Inflammatory macrophage (primary cell): ENCODE results near the gene PTGIR.
"Not testable (repeated sequence)": the region's sequence is repeated elsewhere in the genome, so short reads cannot be mapped to it uniquely, and the experiment has no call there.

Experiments
- DNase-seq, 2 donors: peaks; one replicate each; pipeline ENCODE4 v3.0.0-alpha.2; 2020 to 2022

Gene PTGIR

DNA sequence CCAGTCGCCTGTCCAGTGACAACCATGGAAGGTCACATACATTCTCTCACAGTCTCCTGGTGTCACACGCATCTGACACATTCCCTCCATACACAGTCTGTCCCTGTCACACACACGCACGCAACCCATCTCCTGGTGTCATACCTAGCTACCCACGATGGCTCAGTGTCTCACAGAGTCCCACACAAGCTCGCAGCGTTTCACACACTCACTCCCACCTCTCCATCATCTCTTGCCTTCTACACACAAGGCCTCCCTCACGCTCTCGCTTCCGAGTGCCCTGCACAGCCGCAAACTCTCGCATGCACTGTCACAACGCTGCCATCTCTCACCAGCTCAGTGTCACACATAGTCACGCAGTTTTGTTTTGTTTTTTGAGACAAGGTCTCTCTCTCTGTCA lies 12.3 kb upstream of the PTGIR start:
- DNase-seq = no peak

DNA sequence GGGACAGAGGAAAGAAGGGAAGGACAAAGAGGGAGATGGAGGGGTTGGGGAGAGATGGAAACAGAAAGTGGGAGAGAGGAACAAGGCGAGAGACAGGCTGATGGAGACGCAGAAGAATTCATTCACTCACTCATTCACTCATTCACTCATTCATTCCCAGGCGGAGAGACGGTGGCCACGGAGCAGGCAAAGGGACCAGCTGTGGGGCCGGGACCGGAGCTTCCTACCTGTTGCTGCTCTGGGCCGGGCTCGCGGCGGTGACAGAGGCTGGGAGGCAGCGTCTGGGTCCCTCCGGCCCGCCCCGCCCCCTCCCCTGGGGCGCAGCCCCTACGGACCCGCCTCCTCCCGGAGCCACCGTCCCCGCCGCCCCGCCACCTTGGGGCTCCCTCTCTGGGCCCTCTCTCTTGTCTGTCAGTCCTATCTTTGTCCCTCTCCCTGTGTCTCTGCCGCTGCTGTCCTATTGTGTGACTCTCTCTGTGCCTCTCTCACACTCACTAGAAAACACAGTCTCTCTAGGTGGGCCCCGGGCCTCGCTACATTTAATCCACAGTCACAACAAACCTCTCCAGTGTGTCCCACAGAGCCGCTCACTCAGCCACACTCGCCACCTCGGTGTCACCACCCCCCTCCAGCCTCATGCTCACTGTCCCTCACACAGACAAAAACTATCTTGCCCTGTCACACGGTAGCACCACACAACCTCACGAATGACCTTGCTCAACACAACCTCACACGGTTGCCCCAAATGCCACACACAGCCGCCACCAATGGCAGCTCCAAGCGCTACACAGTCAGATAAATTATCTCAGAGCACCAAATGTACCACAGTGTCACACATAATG lies 11.3 kb upstream of the PTGIR start, which contains the start of gene GNG8:
Gene GNG8, minus strand, starts transcription at position 283 of the 842 bp plus-strand sequence. CDS start 1,520 bp downstream, outside the sequence.
- DNase-seq = no peak

- no peak for DNase-seq
Observed at GRCh38 chr19:46634656-46635218, 9.8 kb upstream of the PTGIR start.

DNA sequence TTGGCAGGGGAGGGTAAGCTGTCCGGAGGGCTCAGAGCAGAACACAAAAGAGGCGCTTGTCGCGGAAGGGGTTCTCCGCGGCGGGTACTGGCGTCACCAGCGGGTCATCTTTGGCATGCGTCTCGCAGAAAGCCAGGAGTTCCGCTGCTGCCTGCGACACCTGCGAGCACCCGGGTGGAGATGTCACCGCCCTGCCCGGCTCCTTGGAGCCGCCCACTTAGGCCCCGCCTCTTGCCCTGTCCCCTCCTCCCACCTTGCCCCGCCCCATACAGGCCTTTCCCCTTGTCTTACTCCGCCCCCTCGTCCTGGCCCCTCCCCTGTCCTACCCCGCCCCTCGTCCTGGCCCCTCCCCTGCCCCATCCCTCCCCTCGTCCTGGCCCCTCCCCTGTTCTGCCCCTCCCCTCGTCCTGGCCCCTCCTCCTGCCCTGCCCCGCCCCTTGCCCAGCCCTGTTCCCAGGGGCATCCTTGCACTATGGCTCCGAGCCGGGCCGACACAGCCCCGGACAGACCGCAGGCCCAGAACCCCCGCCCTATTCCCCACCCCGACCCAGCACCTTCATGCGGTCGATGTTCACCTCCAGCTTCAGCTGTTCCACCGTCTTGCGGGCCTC lies 9.3 kb upstream of the PTGIR start:
- DNase-seq = peak; percentile 86 to 87

- DNase-seq = no peak
Observed at GRCh38 chr19:46633130-46633529, 8.2 kb upstream of the PTGIR start.

GRCh38 chr19:46631481-46631880 lies 6.6 kb upstream of the PTGIR start:
- no peak for DNase-seq

DNA sequence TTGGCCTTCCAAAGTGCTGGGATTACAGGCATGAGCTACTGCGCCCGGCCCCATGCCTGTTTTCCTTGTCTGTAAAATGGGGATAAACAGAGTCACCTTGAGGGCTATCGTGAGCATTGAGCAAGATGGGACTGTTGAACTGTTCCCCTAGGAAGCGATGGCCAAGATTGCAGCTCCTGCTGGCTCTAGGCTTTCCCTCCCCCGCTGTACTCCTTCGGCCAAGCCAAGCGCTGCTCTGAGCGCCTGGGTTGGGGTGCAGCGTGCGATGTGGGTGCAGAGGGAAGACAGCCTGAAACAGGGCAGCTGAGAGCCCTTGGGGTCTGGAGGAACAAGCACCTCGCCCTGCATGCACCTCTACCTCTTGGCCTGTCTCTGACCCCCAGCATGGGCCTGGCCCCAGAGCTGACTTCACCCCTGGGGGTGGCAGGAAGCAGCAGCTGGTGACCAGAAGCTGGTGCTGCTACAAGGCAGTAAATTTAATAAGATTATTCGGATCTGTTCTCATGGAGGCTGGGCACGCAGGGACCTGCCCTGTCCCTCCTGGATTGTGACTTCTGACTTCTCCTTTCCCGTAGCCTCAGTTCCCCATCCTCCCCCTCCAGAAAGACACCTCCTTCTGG lies 5.8 kb upstream of the PTGIR start:
- DNase-seq = no peak

DNA sequence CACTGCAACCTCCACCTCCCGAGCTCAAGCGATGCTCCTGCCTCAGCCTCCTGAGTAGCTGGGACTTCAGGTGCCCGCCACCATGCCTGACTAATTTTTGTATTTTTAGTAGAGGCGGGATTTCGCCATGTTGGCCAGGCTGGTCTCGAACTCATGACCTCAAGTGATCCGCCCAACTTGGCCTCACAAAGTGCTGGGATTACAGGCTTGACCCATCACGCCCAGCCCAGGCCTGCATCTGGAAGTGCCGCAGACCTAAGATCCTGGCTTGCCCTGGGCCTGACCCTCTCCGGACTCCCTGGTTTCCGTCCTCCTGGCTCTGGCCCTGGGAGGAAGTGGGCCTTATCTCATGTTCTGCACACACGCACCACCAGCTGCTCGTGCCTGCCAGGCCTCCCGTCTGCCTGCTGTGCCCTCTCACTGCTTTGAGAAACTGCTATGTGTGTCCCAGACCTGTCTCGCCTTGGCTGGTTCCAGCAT lies 4.7 kb upstream of the PTGIR start:
- DNase-seq = no peak

- not testable (repeated sequence) for DNase-seq
Observed at GRCh38 chr19:46628970-46629369, 4.1 kb upstream of the PTGIR start.

GRCh38 chr19:46626446-46626845 lies 1.6 kb upstream of the PTGIR start:
- DNase-seq = no peak

GRCh38 chr19:46625731-46626130 lies 842 bp upstream of the PTGIR start:
- no peak for DNase-seq

DNA sequence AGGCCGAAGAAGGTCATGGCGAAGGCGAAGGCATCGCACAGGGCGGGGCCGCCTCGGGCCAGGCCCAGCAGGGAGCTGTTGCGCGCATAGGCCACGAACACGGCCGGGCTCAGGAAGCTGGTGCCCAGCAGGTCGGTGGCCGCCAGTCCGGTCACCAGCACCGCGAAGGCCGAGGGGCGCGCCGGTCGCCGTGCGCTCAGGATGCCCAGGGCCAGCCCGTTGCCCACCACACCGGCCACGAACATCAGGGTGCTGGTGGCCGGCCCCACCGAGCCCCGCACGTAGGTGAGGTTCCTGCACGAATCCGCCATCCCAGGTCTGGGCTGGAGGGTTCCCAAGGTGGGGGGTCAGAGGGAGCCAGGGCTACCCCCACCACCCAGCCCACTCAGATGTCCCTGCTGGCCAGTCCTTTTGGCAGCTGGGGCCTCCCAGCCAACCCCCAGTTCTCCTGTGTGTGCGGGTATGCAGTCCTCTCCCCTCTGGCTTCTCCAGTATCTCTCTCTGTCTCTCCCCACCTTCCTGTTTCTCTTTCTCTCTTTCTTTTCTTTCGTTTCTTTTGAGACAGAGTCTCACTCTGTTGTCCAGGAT lies 880 bp downstream of the PTGIR start:
- no peak for DNase-seq

DNA sequence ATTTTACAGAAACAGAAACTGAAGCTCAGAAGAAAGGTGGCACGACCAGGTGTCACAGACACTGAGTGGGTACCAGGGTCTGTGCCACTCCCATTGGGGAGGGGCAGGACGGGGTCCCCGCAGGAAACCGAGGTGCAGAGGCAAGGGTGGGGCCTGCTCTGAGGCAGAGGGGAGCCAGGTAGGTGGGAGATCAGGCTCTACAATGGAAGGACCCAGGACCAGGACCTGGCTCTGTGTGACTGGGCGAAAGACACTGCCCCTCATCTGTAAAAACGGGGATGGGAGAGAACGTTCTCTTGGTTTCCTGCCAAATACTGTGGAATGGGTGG lies 2.8 kb downstream of the PTGIR start:
- DNase-seq = no peak

DNA sequence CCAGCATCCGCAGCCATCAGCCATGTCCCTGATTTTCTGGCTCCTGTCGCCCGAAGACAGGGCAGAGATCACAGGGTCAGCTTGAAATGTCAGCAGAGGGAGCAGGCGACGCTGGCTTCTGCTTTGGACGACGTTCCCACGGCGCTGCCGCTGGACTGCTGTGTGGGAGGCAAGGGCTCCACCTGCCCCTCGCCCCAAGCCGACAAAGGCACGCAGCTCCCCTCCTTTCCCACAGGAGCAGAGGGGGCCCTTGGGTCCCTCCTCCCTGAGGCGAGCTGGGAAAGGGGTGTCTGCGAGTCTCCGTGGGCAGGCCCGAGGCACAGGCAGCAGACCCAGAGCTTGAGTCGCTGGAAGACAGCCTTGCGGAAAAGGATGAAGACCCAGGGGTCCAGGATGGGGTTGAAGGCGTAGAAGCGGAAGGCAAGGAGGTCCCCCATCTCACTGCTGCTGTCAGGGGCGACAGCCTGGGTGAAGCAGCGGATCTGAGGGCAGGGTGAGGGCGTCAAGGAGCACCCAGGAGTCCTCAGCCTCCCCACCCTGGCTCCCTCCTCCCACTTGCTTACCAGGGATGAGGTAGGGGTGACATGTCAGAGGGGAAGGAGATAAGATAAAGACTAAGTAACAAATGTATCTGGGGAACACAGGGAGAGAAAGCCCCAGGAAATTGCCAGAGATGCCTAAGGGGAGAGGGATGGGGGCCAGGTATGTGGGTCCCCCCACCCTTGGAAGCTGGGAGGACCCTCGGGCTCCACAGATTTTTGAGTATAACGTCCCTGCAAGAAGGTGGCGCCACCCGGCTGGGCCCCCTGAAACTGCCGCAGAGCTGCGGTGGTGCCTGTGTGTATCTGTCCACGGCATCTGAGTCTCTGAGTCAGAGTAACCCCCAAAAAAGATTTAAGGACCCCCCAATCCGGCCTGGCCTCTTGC lies 3.4 kb downstream of the PTGIR start:
- no peak for DNase-seq

DNA sequence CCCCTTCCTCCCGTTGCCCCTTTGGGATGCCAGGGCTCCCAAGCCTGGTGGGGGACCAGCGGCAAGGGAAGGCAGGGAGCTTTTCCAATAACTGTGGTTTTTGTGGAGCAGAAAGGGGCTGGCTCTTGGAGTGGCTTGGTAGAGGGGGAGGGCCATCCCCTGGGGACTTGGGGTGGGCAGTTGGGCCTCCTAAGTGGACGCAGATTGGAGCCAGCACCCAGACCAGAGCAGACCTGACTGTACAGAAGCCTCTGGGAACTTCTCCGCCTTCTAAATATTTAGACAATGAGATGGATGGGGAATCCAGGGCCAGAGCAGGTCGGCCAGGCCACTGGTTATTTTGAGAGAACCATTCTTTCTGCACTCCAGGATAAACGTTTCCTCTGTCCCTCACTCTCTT lies 4.2 kb downstream of the PTGIR start:
- DNase-seq = no peak

GRCh38 chr19:46620267-46620666 lies 4.6 kb downstream of the PTGIR start:
- no peak for DNase-seq

DNA sequence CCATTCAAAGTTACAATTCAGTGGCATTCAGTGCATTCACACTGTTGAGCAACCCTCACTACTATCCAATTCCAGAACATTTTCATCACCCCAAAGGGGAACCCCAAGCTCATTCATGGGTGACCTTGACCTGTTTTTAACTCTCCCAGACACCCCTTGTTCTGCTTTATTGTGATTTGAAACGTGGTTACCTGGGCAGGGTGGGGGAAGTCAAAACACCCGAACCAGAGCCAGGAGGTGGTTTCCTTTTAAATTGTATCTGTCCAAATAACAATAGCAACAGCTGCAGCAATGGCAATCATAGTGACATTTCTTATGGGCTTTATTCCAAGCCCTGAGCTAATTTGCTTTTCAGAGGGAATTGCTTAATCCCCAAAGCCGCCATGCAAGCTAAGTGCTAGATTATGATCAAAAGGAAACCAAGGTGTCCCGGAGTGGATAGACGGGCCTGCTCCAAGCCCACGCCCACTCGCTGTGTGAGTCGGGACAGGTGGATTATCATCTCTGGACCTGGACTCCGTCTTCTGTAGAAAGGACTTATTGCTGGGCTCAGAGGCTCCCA lies 6.1 kb downstream of the PTGIR start:
- peak; percentile 36 to 41 for DNase-seq

DNA sequence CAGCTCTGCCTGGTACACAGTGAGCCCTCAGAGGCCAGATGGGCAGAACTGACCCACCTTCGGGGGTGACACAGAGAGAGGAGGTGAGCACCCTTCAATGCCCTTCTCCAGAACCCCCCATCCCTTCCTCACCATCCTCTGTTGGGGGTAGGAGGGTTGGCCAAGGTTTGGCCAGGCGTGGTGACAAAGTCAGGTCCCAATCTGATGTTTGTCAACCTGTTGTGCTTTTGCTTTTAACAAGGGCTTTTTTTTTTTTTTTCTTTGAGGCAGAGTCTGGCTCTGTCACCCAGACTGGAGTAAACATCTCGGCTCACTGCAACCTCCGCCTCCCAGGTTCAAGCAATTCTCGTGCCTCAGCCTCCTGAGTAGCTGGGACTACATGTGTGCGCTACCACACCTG lies 7.3 kb downstream of the PTGIR start:
- DNase-seq = peak in 1 of 2 donors; percentile 0

- peak; percentile 15 to 51 for DNase-seq
Observed at GRCh38 chr19:46616631-46617322, 8.1 kb downstream of the PTGIR start.

DNA sequence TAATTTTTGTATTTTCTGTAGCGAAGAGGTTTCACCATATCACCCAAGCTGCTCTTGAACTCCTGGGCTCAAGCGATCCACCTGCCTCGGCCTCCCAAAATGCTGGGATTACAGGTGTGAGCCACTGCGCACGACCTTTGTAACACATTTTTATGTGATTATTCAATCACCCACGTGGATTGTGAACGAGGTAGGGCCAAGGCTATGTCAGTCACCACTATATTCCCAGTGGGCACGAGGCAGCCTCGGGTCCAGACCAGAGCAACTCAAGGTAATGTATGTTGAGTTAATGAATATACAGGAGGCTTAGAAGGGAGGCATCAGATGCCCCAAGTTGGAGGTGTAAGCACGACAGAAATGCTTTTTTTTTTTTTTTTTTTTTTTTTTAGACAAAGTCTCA lies 8.9 kb downstream of the PTGIR start:
- peak in 1 of 2 donors; percentile 0 for DNase-seq
